Stimulated activated CD4-positive, alpha-beta T cell treated with anti-CD3 and anti-CD28 coated beads, Interleukin-12 subunit alpha, Interleukin-12 subunit beta, amount 100 ng/mL, for 4 hours (primary cell): ENCODE measurements around the gene GAK.

Source experiments
- DNase-seq: peaks from one replicate; pipeline ENCODE4 v3.0.0-alpha.2; 2020

Gene GAK

GRCh38 chr4:964346-965025 lies 32.4 kb upstream of the GAK start:
- DNase-seq = no peak

- DNase-seq = no peak
Measured at GRCh38 chr4:963276-964225, 31.4 kb upstream of the GAK start.

GRCh38 chr4:962231-963208 lies 30.4 kb upstream of the GAK start:
- no peak for DNase-seq

GRCh38 chr4:961351-962230 lies 29.5 kb upstream of the GAK start:
- no peak for DNase-seq

GRCh38 chr4:960636-961350 lies 28.7 kb upstream of the GAK start:
- no peak for DNase-seq

GRCh38 chr4:960140-960635 lies 28.1 kb upstream of the GAK start:
- DNase-seq = no peak

GRCh38 chr4:959338-960139 lies 27.4 kb upstream of the GAK start:
- no peak for DNase-seq

GRCh38 chr4:958696-959337 lies 26.7 kb upstream of the GAK start:
- DNase-seq = no peak

GRCh38 chr4:958314-958665 lies 26.2 kb upstream of the GAK start:
- no peak for DNase-seq

- no peak for DNase-seq
Measured at GRCh38 chr4:957581-958313, 25.6 kb upstream of the GAK start.

- no peak for DNase-seq
Measured at GRCh38 chr4:957231-957580, 25.1 kb upstream of the GAK start.

GRCh38 chr4:956531-957230 lies 24.6 kb upstream of the GAK start:
- DNase-seq = no peak

- DNase-seq = no peak
Measured at GRCh38 chr4:955931-956381, 23.8 kb upstream of the GAK start.

GRCh38 chr4:955161-955921 lies 23.2 kb upstream of the GAK start:
- DNase-seq = no peak

- no peak for DNase-seq
Measured at GRCh38 chr4:954211-955020, 22.3 kb upstream of the GAK start.

GRCh38 chr4:953574-953915 lies 21.4 kb upstream of the GAK start:
- DNase-seq = no peak
